GM18505 (cell line): ENCODE results near the gene KLHL26.

Experiments
- ATAC-seq: cut with Tn5 transposase; IDR thresholded peaks from one replicate; pipeline ENCODE4 v1.9.1; 2021; ENCODE audit not compliant: unreplicated experiment
- POLR2A ChIP-seq: IDR thresholded peaks from 4 replicates; pipeline ENCODE4 v1.6.1; 2011; ENCODE audit warnings: borderline replicate concordance; ENCODE audit not compliant: insufficient read depth, insufficient read length; ENCODE audit errors: extremely low read depth

The KLHL26 gene

DNA sequence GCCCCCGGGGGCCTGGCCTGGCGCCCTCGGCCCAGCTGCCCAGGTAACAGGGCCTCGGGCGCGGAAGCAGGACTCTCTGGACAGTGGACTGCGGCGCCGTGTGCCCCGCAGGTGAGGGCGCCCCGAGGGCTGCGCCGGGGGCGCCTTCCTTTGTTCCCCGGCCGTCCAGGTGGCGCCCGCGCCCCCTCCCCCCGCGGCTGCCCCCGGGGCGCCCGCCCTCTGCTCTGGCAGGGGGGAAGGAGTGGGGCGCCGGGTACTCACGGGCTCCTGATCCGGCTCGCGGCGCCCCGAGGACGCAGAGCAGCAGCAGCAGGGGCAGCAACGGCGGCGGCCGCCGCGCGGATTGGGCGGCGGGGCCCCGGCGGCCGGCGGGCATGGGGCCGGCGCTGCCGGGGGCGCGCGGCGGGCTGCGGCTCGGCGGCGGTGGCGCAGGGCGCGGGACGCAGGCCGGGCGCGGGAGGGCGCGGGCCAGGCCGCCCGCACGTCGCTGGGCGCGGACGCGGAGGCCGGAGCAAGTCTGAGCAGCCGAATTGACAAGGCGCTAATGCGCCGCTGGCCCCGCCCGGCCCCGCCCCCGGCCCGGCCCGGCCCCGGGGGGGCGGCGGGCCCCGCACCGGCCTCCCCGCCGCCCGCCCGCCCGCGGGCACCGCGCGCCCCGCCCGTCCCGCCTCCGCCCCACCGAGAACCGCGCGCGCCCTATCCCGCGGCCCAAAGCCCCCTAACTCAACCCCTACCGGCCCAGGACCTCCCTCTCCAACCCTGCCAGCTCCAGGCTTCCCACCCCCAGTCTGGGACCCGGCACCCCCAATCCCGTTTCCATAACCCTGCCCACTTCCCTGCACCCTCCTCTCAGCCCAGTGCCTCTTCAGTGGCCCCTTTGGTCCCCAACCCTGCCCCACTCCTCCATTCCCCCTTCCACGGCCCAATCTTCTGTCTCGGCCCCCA is 30.3 kb upstream of the KLHL26 start, which contains the start of gene CRLF1:
Gene CRLF1, minus strand, starts transcription at position 519 of the 945 bp plus-strand sequence. Its CDS starts 143 bp downstream, at position 376.
- no peak for ATAC-seq
- no peak for TF ChIP-seq POLR2A

DNA sequence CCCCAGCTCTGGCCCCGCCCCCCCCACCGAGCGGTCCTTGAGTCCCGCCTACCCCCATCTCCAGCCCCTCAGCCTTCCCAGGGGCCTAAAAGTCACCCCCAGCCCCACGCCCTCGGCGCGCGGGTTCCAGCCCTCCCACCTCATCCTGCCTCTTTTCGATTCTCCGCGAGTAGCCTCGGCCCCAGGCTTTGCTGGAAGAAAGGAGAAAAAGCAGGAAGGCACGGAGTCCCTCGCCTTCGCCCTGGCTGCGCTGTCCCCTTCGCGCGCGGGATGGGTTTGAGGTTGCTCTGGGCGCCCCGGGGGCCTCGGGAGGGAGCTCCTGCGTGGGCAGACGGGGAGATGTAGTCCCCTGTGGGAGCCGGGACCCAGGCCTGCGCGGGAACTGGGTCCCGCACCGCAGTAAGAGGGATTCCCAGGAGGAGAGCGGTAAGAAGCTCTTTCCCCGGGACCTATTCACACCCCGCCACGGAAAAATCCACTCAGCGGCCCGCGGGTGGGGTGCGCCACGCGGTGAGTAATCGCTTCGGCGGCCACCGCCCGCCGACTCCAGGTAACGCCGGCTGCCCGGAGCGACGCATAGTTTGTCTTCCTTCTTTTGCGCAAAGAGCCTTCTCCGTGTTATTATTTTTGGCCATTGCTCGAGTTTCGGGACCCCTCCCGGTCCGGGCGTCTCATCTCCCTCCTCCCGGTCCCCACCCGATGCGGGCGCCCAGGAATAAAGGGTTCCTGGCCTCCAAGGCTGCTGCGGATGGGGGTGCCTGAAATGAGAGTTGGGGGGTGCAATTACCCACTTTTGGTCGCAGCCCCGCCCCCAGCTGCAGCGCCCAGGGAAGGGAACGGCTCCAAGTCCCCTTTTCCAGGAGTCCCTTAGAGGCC is 29.4 kb upstream of the KLHL26 start:
- no peak for ATAC-seq
- TF ChIP-seq POLR2A: no peak

DNA sequence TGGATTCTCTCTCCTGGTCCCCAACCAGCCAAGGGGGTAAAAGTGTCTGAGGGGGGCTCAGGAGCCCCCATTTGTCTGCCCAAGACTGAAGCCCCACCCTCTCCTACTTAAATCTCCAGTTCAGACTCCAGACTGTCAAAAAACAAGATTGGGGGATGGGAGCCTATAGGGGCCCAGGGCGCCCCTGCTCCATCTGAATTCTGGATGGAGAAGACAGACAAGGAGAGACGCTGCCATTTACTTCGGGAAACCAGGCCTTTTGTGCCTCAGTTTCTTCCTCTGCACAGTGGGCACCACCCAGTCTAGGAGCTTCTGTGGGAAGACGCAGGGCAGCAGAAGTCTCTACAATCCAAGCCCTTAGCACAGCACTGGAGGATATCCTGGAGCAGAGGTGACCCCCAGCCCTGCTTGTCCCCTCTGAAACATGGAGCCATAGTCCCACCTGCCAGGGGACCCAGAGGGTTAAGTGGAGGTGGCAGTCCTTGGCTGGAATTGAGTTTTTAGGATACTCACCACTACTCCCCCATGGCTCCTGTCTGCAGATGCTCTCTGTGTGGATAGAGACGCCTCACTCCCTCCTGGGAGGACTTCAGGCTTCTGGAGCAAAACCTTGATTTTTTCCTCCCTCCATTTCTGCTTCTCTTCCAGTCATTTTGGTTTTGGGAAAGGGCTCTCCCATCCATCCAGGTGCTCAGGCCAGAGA is 28.6 kb upstream of the KLHL26 start:
- no peak for TF ChIP-seq POLR2A
- no peak for ATAC-seq

DNA sequence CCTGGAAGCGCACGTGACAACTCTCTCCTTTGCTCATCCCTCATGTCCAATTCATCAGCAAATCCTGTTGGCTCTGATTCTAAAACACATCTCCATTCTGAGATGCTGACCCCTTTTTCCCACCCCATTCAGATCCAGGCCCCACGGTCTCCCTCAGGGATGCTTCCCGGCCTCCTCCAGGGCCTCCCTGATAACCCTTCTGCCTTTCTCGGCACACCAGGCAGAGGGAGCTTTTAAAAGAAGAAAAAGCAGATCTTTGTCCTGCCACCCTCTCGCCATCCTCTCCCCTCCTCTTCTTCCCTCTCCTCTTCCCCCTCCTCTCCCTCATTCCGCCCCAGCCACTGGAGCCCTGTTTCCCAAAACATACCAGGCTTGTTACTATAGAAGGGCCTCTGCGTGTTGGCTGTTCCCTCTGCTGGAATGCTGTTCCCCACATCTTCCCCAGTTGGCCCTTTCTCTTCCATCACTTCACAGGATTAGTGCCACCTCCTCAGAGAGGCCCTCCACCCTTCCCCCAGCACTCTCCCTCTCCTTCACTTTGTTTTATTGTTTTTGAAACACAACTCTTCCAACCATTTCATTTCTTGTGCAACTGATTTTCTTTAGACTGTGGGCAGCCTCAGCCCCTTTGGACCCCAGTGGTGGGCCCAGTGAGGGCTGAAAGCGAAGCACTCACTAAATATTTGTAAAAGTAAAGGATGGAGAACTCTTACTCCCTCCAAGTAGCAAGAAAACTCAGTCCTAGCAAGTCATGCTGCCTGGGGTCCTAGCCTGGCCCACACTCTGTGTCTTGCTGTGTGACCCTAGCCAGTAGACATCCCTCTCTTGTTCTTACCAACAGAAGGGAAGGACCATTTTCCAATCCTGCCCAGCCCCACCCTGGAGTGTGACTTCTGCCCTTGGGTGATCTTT is 27.8 kb upstream of the KLHL26 start:
- no peak for ATAC-seq
- TF ChIP-seq POLR2A: no peak

DNA sequence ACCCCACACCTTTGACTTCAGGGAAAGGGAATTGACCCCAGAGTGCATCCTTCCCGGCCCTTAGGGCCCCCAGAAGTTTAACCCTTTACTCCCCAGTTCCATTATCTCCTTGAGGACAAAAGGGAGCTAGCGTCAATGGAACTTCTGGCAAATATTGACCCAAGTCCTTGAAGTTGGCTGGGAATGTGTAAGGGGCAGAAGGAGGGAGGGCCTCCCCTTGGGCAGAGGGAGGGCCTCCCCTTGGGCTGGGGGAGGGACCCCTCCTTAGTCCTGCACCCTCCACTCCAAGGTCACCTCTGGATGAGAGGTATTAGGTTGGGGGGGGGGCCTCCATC is 27.1 kb upstream of the KLHL26 start:
- TF ChIP-seq POLR2A: no peak
- ATAC-seq: no peak

GRCh38 chr19:18610245-18610555 is 26.6 kb upstream of the KLHL26 start:
- ATAC-seq: no peak
- TF ChIP-seq POLR2A: no peak

- ATAC-seq: no peak
- TF ChIP-seq POLR2A: no peak
Measured at GRCh38 chr19:18610556-18611326, 26.1 kb upstream of the KLHL26 start.

- no peak for TF ChIP-seq POLR2A
- no peak for ATAC-seq
Measured at GRCh38 chr19:18611327-18612050, 25.3 kb upstream of the KLHL26 start.

DNA sequence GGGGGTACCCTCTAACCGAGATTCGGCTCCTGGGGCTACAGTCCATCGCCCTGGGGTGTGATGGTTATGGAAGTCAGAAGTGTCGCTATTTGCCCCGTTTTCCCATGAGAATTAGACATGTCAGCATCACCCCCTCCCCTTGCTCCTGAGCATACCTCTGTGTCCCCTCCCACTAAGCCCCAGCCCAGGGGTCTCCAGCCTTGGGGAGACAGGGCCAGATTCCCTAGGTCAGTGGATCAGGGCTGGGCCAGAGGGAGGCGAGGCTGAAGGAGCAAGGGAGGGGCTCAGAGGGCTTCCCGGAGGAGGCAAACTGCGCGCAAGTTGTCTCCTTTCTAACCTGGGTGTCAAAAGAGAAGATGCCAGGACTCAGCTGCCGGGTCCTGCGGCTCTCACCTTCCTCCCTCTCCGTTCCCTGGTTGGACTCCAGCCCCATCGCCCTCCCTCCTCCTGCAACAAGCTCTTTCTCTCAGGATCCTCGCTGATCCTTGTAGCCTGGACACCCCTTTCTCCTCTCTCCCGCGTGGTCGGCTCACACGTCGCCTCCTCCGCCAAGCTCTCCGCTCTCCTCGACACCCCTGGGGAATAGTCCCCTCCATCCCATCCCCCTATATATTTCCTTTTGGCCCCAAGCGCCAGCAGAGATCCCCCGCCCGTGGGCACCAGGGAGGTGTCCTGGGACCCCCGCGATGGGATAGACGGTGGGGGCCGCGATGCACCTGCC is 24.6 kb upstream of the KLHL26 start:
- ATAC-seq: no peak
- TF ChIP-seq POLR2A: no peak

GRCh38 chr19:18612772-18613588 is 23.8 kb upstream of the KLHL26 start, which contains the start of gene TMEM59L:
Gene TMEM59L (plus strand): TSS chr19:18612870. CDS start chr19:18612959, 89 bp downstream.
- TF ChIP-seq POLR2A: no peak
- no peak for ATAC-seq
